ENCODE results near the gene OR4D10.

DNA sequence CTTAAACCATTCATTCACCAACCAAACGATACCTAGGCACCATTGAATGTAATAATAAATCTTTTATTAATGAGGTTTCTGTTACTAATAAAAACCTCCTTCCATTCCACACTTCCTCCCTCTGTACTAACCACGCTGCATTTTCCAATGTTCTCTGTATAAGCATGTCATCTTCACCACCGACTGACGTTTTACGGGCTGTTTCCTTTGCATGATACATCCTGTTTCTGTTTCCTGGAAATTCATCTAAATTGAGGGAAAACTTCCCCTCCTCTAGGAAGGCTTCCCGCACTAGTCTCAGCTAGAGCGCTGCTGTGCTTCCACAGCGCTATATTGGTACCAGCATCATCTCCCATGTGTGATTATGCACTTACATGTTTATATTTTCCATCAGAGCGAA, 2.1 kb downstream of the OR4D10 start:
- TF ChIP-seq, protein P1, sequence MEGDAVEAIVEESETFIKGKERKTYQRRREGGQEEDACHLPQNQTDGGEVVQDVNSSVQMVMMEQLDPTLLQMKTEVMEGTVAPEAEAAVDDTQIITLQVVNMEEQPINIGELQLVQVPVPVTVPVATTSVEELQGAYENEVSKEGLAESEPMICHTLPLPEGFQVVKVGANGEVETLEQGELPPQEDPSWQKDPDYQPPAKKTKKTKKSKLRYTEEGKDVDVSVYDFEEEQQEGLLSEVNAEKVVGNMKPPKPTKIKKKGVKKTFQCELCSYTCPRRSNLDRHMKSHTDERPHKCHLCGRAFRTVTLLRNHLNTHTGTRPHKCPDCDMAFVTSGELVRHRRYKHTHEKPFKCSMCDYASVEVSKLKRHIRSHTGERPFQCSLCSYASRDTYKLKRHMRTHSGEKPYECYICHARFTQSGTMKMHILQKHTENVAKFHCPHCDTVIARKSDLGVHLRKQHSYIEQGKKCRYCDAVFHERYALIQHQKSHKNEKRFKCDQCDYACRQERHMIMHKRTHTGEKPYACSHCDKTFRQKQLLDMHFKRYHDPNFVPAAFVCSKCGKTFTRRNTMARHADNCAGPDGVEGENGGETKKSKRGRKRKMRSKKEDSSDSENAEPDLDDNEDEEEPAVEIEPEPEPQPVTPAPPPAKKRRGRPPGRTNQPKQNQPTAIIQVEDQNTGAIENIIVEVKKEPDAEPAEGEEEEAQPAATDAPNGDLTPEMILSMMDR (IDR thresholded peaks at IDR 0.05; ENCODE audit: low read depth, low read length): no peak
- no peak for TF ChIP-seq EZH2phosphoT487 (IDR thresholded peaks at IDR 0.05; ENCODE audit: low read depth)
